Transverse colon (tissue), 4 donors: ENCODE data around the gene NQO2.

ENCODE experiments used
- EP300 ChIP-seq: sonication (generic); formaldehyde crosslinking; IDR thresholded peaks from one replicate; pipeline ENCODE4 v1.6.1; 2017; ENCODE audit warnings: antibody characterized with exemption, low read depth
- POLR2A ChIP-seq: fragments of 450-650 bp; IDR thresholded peaks from one replicate; pipeline ENCODE4 v1.6.1; 2016; ENCODE audit warnings: antibody characterized with exemption, mild to moderate bottlenecking, moderate library complexity
- POLR2AphosphoS5 ChIP-seq, 3 donors: sonication (generic); formaldehyde crosslinking; IDR thresholded peaks; one replicate each; pipeline ENCODE4 v1.6.1; 2016; ENCODE audit warnings: antibody characterized with exemption in 3 of 3
- TF ChIP-seq, protein P1 (sequence below), 5 experiments: fragments of 200-600 bp in 3 of 5; fragments of 450-650 bp in 2 of 5; sonication (generic) in 3 of 5; IDR thresholded peaks; 1 replicate in 2 of 5; 2 replicates in 3 of 5; pipeline ENCODE4 v1.5.1; 2016 to 2017; ENCODE audit warnings: antibody characterized with exemption in 5 of 5, inconsistent platforms in 3 of 5, mild to moderate bottlenecking in 2 of 5, moderate library complexity in 1 of 5

DNA sequence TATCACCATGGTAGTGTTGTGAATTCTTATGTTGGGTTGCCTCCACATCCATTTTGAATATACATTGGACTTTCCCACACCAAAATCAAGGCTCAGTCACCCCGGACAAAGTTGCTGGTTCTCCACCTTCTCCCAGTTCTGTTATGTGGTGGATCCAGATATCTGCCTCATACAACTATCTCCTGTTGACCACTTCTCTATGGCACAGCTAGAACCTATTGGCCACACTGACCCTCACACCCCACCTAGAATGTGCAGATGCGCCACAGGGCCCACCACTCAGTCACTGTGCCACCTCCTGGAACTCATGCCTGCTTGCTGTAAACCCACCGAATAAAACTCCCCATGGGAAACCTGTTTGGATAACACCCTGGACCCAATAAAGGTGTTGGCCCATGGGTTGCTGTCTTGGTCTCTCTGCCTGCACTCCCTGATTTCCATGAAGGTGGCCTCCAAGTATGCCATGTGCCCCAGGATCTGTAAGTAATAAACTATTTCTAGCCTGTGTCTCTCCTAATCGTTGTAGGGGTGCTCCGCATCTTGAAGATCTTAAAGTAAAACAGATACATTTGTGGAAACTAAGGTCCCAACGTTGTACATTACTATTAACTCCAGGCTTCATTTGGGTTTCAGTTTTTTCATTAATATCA is 7.2 kb upstream of the NQO2 start:
- TF ChIP-seq, protein P1, sequence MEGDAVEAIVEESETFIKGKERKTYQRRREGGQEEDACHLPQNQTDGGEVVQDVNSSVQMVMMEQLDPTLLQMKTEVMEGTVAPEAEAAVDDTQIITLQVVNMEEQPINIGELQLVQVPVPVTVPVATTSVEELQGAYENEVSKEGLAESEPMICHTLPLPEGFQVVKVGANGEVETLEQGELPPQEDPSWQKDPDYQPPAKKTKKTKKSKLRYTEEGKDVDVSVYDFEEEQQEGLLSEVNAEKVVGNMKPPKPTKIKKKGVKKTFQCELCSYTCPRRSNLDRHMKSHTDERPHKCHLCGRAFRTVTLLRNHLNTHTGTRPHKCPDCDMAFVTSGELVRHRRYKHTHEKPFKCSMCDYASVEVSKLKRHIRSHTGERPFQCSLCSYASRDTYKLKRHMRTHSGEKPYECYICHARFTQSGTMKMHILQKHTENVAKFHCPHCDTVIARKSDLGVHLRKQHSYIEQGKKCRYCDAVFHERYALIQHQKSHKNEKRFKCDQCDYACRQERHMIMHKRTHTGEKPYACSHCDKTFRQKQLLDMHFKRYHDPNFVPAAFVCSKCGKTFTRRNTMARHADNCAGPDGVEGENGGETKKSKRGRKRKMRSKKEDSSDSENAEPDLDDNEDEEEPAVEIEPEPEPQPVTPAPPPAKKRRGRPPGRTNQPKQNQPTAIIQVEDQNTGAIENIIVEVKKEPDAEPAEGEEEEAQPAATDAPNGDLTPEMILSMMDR (IDR thresholded peaks at IDR 0.05), result no peak
- no peak for TF ChIP-seq POLR2AphosphoS5 (IDR thresholded peaks at IDR 0.05)
- no peak for TF ChIP-seq POLR2A
- no peak for TF ChIP-seq EP300
